ENCODE measurements around the gene TMEM59L. TPM values are rescaled to one million over a fixed set of nuclear protein-coding genes. Genes with fewer than 3 reads are reported as not detected.
A peak's percentile ranks its signal among the peaks of the same experiment; 100 is the strongest.

TMEM59L gene
- total and polyA plus RNA-seq, 2 donors (not counting 1 experiment from before 2014, with no cell fraction given) = not detected

DNA sequence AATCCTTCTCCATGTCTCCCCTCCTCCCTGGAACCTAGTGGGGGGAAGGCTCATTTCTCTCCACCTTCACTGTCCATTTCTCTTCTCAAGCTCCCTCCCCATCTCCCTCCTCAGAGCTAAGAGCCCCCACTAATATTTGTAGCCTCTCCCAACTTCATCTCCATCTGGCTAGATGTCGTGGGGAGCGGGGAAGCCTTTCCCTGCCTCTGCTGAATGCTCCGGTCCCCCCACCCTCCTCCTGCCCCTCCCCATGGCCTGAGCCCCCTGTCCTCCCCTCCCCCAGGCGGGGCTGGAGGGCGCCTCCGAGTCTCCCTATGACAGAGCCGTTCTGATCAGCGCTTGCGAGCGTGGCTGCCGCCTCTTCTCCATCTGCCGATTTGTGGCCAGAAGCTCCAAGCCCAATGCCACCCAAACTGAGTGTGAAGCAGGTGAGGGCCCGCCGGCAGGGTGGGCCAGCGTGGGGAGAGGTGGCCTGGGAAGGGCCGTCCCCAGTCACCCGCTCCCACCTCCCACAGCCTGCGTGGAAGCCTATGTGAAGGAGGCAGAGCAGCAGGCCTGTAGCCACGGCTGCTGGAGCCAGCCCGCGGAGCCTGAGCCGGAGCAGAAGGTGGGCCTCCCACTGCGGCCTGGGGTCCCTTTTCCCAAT, 1.0 kb downstream of the TMEM59L start:
- H3K9me3 ChIP-seq (ENCODE audit: control extremely low read depth in 1 of 3, control insufficient read depth in 2 of 3, insufficient read depth in 1 of 3, low read length in 2 of 3) = peaks cover 0 to 21% (median 0%) of the 10 kb centered on the region in 3 donors
- no peak overlapping the region for H3K27ac Mint-ChIP-seq
- ChIA-PET POLR2A (interaction anchor here (0.5 kb wide), 1 partner anchor 237 kb away, joined by 3 read pairs; no protein-coding TSS in a partner anchor), CTCF (interaction anchor here (1.3 to 1.7 kb wide), 2 partner anchors 11 to 219 kb away, joined by 3 to 6 read pairs; no protein-coding TSS in a partner anchor)
- H3K27ac ChIP-seq (ENCODE audit: low read length in 2 of 2) = no peak overlapping the region
- no peaks in the 10 kb centered on the region for H4K20me1 ChIP-seq (ENCODE audit: control insufficient read depth, insufficient read depth, low read length, poor library complexity, severe bottlenecking)
- peak overlapping the region; percentile 85 for H3K4me3 Mint-ChIP-seq
- peak overlapping the region; percentile 78 for H2AFZ ChIP-seq (ENCODE audit: insufficient read depth, low read depth, low read length, poor library complexity, severe bottlenecking)
- H3K4me1 Mint-ChIP-seq = peaks cover 28% of the 10 kb centered on the region
- 26% methylated on average over 23 of the region's 23 CpGs for WGBS (ENCODE audit: insufficient coverage)
- H3K27me3 ChIP-seq (replicated peaks in 1 of 4; ENCODE audit: control extremely low read depth in 1 of 4, control insufficient read depth in 3 of 4, insufficient read depth in 4 of 4, low read length in 3 of 4) = peaks cover 0 to 87% (median 52%) of the 10 kb centered on the region in 4 experiments
- peak overlapping the region; percentile 97 for H3K4me2 ChIP-seq (replicated peaks; ENCODE audit: low read depth, low read length, poor library complexity, severe bottlenecking)
- H3K36me3 ChIP-seq (replicated peaks in 1 of 2; ENCODE audit: control extremely low read depth in 1 of 2, control insufficient read depth in 1 of 2, extremely low read depth in 1 of 2, insufficient read depth in 2 of 2, low read length in 1 of 2) = no peaks in the 10 kb centered on the region
- no peak for DNase-seq
- H3K79me2 ChIP-seq (ENCODE audit: control insufficient read depth, insufficient read depth, low read length) = no peaks in the 10 kb centered on the region
- H3K9me3 Mint-ChIP-seq (ENCODE audit: insufficient read depth) = no peaks in the 10 kb centered on the region
- peak overlapping the region; percentile 69 for H3K9ac ChIP-seq (ENCODE audit: low read length)
- H3K27me3 Mint-ChIP-seq = peaks cover 61% of the 10 kb centered on the region
- H3K4me1 ChIP-seq (ENCODE audit: control insufficient read depth in 2 of 2, insufficient read depth in 2 of 2, low read length in 2 of 2) = peaks cover 26 to 39% of the 10 kb centered on the region in 2 donors
- no peak for ATAC-seq (ENCODE audit: low read depth)
- no peak overlapping the region for H3K4me3 ChIP-seq (ENCODE audit: control extremely low read depth in 1 of 5, extremely low read depth in 1 of 5, insufficient read depth in 1 of 5, low read depth in 2 of 5, low read length in 4 of 5)
- intact Hi-C loops (cut with micrococcal nuclease) = no loop called here
- no peak for TF ChIP-seq EZH2 (IDR thresholded peaks at IDR 0.05; ENCODE audit: borderline replicate concordance, insufficient read depth, low read depth, low read length, poor library complexity, severe bottlenecking)
- TF ChIP-seq, protein P1, sequence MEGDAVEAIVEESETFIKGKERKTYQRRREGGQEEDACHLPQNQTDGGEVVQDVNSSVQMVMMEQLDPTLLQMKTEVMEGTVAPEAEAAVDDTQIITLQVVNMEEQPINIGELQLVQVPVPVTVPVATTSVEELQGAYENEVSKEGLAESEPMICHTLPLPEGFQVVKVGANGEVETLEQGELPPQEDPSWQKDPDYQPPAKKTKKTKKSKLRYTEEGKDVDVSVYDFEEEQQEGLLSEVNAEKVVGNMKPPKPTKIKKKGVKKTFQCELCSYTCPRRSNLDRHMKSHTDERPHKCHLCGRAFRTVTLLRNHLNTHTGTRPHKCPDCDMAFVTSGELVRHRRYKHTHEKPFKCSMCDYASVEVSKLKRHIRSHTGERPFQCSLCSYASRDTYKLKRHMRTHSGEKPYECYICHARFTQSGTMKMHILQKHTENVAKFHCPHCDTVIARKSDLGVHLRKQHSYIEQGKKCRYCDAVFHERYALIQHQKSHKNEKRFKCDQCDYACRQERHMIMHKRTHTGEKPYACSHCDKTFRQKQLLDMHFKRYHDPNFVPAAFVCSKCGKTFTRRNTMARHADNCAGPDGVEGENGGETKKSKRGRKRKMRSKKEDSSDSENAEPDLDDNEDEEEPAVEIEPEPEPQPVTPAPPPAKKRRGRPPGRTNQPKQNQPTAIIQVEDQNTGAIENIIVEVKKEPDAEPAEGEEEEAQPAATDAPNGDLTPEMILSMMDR (IDR thresholded peaks at IDR 0.05) = no peak

DNA sequence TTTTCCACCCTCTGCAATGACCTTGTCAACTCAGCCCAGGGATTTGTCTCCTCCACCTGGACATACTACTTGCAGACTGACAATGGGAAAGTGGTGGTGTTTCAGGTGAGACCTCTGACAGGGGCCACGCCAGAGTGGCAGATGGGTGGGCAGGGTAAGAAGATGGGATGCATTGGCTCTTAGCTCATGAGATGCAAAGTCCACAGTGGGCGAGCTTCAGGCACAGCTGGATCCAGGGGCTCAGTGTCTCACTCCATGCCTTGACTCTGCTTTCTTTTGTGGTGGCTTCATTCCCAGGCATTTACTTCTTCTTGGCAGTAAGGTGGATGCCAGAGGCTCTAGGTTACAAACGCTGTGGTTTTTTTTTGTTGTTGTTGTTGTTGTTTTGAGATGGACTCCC, 3.4 kb downstream of the TMEM59L start:
- H3K9ac ChIP-seq (ENCODE audit: low read length) = no peak overlapping the region
- H3K27me3 ChIP-seq (replicated peaks in 1 of 4; ENCODE audit: control extremely low read depth in 1 of 4, control insufficient read depth in 3 of 4, insufficient read depth in 4 of 4, low read length in 3 of 4) = peaks cover 0 to 72% (median 30%) of the 10 kb centered on the region in 4 experiments
- ChIA-PET POLR2A (no interaction called here), CTCF (no interaction called here)
- TF ChIP-seq EZH2 (IDR thresholded peaks at IDR 0.05; ENCODE audit: borderline replicate concordance, insufficient read depth, low read depth, low read length, poor library complexity, severe bottlenecking) = no peak
- TF ChIP-seq, protein P1 (IDR thresholded peaks at IDR 0.05) = no peak
- H3K4me1 Mint-ChIP-seq = peaks cover 21% of the 10 kb centered on the region
- WGBS (ENCODE audit: insufficient coverage) = 94% methylated on average over 1 of the region's 3 CpGs
- peaks cover 48% of the 10 kb centered on the region for H3K27me3 Mint-ChIP-seq
- H3K27ac Mint-ChIP-seq = no peak overlapping the region
- H4K20me1 ChIP-seq (ENCODE audit: control insufficient read depth, insufficient read depth, low read length, poor library complexity, severe bottlenecking) = no peaks in the 10 kb centered on the region
- no peaks in the 10 kb centered on the region for H3K9me3 Mint-ChIP-seq (ENCODE audit: insufficient read depth)
- H3K4me1 ChIP-seq (ENCODE audit: control insufficient read depth in 2 of 2, insufficient read depth in 2 of 2, low read length in 2 of 2) = peaks cover 22 to 28% of the 10 kb centered on the region in 2 donors
- ATAC-seq (ENCODE audit: low read depth) = no peak
- intact Hi-C loops (cut with micrococcal nuclease) = no loop called here
- no peaks in the 10 kb centered on the region for H3K36me3 ChIP-seq (replicated peaks in 1 of 2; ENCODE audit: control extremely low read depth in 1 of 2, control insufficient read depth in 1 of 2, extremely low read depth in 1 of 2, insufficient read depth in 2 of 2, low read length in 1 of 2)
- H3K27ac ChIP-seq (ENCODE audit: low read length in 2 of 2) = no peak overlapping the region
- H2AFZ ChIP-seq (ENCODE audit: insufficient read depth, low read depth, low read length, poor library complexity, severe bottlenecking) = no peak overlapping the region
- no peak overlapping the region for H3K4me3 ChIP-seq (ENCODE audit: control extremely low read depth in 1 of 5, extremely low read depth in 1 of 5, insufficient read depth in 1 of 5, low read depth in 2 of 5, low read length in 4 of 5)
- peaks cover 0 to 15% (median 0%) of the 10 kb centered on the region in 3 donors for H3K9me3 ChIP-seq (ENCODE audit: control extremely low read depth in 1 of 3, control insufficient read depth in 2 of 3, insufficient read depth in 1 of 3, low read length in 2 of 3)
- no peak overlapping the region for H3K4me3 Mint-ChIP-seq
- no peak for DNase-seq
- no peaks in the 10 kb centered on the region for H3K79me2 ChIP-seq (ENCODE audit: control insufficient read depth, insufficient read depth, low read length)
- no peak overlapping the region for H3K4me2 ChIP-seq (replicated peaks; ENCODE audit: low read depth, low read length, poor library complexity, severe bottlenecking)
